ENCODE results near the gene VPS16.

DNA sequence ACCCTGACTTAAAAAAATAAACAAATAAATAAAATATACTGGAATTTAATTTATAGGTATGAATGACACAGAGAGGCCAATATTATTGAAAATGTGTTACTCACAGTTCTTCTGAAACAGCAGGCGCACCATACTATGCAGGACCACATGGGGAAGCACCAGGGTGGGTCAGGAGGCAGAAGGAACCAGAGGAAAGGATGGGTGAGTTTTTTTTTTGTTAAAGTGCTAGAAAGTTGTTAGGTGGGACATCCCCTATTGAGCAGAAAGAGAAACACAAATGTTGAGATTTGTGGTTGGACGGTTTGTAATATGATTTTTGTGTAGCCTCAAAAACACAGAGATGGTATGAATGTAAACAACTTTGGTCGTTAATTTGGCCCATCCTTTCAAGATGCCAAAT, 58.7 kb downstream of the VPS16 start:
- TF ChIP-seq, protein P1, sequence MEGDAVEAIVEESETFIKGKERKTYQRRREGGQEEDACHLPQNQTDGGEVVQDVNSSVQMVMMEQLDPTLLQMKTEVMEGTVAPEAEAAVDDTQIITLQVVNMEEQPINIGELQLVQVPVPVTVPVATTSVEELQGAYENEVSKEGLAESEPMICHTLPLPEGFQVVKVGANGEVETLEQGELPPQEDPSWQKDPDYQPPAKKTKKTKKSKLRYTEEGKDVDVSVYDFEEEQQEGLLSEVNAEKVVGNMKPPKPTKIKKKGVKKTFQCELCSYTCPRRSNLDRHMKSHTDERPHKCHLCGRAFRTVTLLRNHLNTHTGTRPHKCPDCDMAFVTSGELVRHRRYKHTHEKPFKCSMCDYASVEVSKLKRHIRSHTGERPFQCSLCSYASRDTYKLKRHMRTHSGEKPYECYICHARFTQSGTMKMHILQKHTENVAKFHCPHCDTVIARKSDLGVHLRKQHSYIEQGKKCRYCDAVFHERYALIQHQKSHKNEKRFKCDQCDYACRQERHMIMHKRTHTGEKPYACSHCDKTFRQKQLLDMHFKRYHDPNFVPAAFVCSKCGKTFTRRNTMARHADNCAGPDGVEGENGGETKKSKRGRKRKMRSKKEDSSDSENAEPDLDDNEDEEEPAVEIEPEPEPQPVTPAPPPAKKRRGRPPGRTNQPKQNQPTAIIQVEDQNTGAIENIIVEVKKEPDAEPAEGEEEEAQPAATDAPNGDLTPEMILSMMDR (conservative IDR thresholded peaks at IDR 0.05; ENCODE audit: low read depth, low read length) = no peak
- no peak for TF ChIP-seq EZH2phosphoT487 (IDR thresholded peaks at IDR 0.05; ENCODE audit: borderline replicate concordance, low read length)

All from PC-3 (cell line).